GM18861 (cell line): ENCODE data around the gene TNFAIP6.
A peak's percentile ranks its signal among the peaks of the same experiment; 100 is the strongest.

Experiments
- ATAC-seq: cut with Tn5 transposase; IDR thresholded peaks from one replicate; pipeline ENCODE4 v1.9.1; 2021; ENCODE audit not compliant: unreplicated experiment

TNFAIP6 gene

GRCh38 chr2:151359768-151360461, 2.5 kb downstream of the TNFAIP6 start:
- ATAC-seq, result no peak

GRCh38 chr2:151361674-151362370, 4.4 kb downstream of the TNFAIP6 start:
- ATAC-seq, result no peak

GRCh38 chr2:151363709-151364108, 6.3 kb downstream of the TNFAIP6 start:
- peak; percentile 57 for ATAC-seq

- ATAC-seq, result no peak
These were observed 10.2 kb downstream of the TNFAIP6 start for GRCh38 chr2:151367571-151367970.

GRCh38 chr2:151374436-151374835, 17.0 kb downstream of the TNFAIP6 start:
- peak; percentile 100 for ATAC-seq

- ATAC-seq, result no peak
These were observed 21.8 kb downstream of the TNFAIP6 start for GRCh38 chr2:151379169-151379568.

GRCh38 chr2:151380580-151381235, 23.3 kb downstream of the TNFAIP6 start:
- no peak for ATAC-seq

- no peak for ATAC-seq
These were observed 23.9 kb downstream of the TNFAIP6 start for GRCh38 chr2:151381266-151381665.

- ATAC-seq, result no peak
These were observed 30.6 kb downstream of the TNFAIP6 start for GRCh38 chr2:151388011-151388410.

GRCh38 chr2:151391436-151391835, 34.0 kb downstream of the TNFAIP6 start:
- ATAC-seq, result no peak

- no peak for ATAC-seq
These were observed 37.1 kb downstream of the TNFAIP6 start for GRCh38 chr2:151394509-151394908.

GRCh38 chr2:151395509-151396374, 38.4 kb downstream of the TNFAIP6 start:
- no peak for ATAC-seq

- no peak for ATAC-seq
These were observed 42.6 kb downstream of the TNFAIP6 start for GRCh38 chr2:151399981-151400380.

GRCh38 chr2:151401149-151401548, 43.8 kb downstream of the TNFAIP6 start:
- no peak for ATAC-seq

GRCh38 chr2:151403914-151404313, 46.5 kb downstream of the TNFAIP6 start:
- ATAC-seq, result no peak

- ATAC-seq, result no peak
These were observed 48.0 kb downstream of the TNFAIP6 start for GRCh38 chr2:151405376-151405775.

GRCh38 chr2:151407281-151407680, 49.9 kb downstream of the TNFAIP6 start:
- no peak for ATAC-seq

GRCh38 chr2:151408788-151409600, 51.6 kb downstream of the TNFAIP6 start:
- ATAC-seq, result no peak

GRCh38 chr2:151409601-151410484, 52.5 kb downstream of the TNFAIP6 start, which contains the start of gene RIF1:
Gene RIF1, plus strand, starts transcription at chr2:151409902. Its CDS starts 522 bp downstream, at chr2:151410424.
- peak; percentile 86 for ATAC-seq
